MM.1S (cell line): ENCODE data around the gene CTBP1.

Experiments used
- DNase-seq: peaks from one replicate; pipeline ENCODE4 v3.0.0-alpha.2; 2015
- H2AFZ ChIP-seq: fragments of 300-600 bp; sonication (generic); 2 replicates; pipeline ENCODE4 v1.6.0; 2016; ENCODE audit warnings: antibody characterized with exemption, low read length
- H3F3A ChIP-seq: fragments of 300-600 bp; sonication (generic); 2 replicates; pipeline ENCODE4 v1.6.1; 2016; ENCODE audit warnings: mild to moderate bottlenecking, antibody characterized with exemption, low read length, moderate library complexity, mixed read lengths; ENCODE audit not compliant: insufficient read depth
- H3K27ac ChIP-seq: fragments of 300-600 bp; sonication (generic); 2 replicates; pipeline ENCODE4 v1.5.1; 2016; ENCODE audit warnings: mild to moderate bottlenecking, low read length
- H3K27me3 ChIP-seq: fragments of 300-600 bp; sonication (generic); replicated peaks from 2 replicates; pipeline ENCODE4 v1.6.0; 2016; ENCODE audit warnings: low read length; ENCODE audit not compliant: insufficient read depth
- H3K36me3 ChIP-seq: fragments of 300-600 bp; sonication (generic); replicated peaks from 2 replicates; pipeline ENCODE4 v1.6.1; 2016; ENCODE audit warnings: mild to moderate bottlenecking, low read length, mixed read lengths; ENCODE audit not compliant: insufficient read depth
- H3K4me1 ChIP-seq: fragments of 300-600 bp; sonication (generic); 2 replicates; pipeline ENCODE4 v1.6.1; 2016; ENCODE audit warnings: low read length, mixed read lengths
- H3K4me2 ChIP-seq: fragments of 300-600 bp; sonication (generic); 2 replicates; pipeline ENCODE4 v1.6.0; 2016; ENCODE audit warnings: low read depth, low read length
- H3K4me3 ChIP-seq: fragments of 300-600 bp; sonication (generic); 2 replicates; pipeline ENCODE4 v1.5.1; 2016; ENCODE audit warnings: low read length, mixed read lengths
- H3K79me2 ChIP-seq: fragments of 300-600 bp; sonication (generic); 2 replicates; pipeline ENCODE4 v1.6.1; 2016; ENCODE audit warnings: mixed run types, low read length, mixed read lengths
- H3K9ac ChIP-seq: fragments of 300-600 bp; sonication (generic); 2 replicates; pipeline ENCODE4 v1.6.1; 2016; ENCODE audit warnings: low read length, mixed read lengths
- H3K9me2 ChIP-seq: fragments of 300-600 bp; sonication (generic); replicated peaks from 2 replicates; pipeline ENCODE4 v1.6.1; 2016; ENCODE audit warnings: mild to moderate bottlenecking, low read length, mixed read lengths; ENCODE audit not compliant: insufficient read depth
- H3K9me3 ChIP-seq: fragments of 300-600 bp; sonication (generic); replicated peaks from 2 replicates; pipeline ENCODE4 v1.6.1; 2016; ENCODE audit warnings: mild to moderate bottlenecking, low read length, mixed read lengths; ENCODE audit not compliant: insufficient read depth
- H4K20me1 ChIP-seq: fragments of 300-600 bp; sonication (generic); 2 replicates; pipeline ENCODE4 v1.6.1; 2016; ENCODE audit warnings: mild to moderate bottlenecking, low read length, moderate library complexity, mixed read lengths; ENCODE audit not compliant: insufficient read depth
- CTCF ChIP-seq: fragments of 300-600 bp; sonication (generic); IDR thresholded peaks from 2 replicates; pipeline ENCODE4 v1.5.1; 2016; ENCODE audit warnings: antibody characterized with exemption, low read length, mixed read lengths
- EZH2 ChIP-seq: fragments of 300-600 bp; sonication (generic); optimal IDR thresholded peaks from 2 replicates; pipeline ENCODE3; 2017; ENCODE audit warnings: low read depth, mild to moderate bottlenecking, antibody characterized with exemption, low read length, mixed read lengths
- EZH2phosphoT487 ChIP-seq: fragments of 300-600 bp; sonication (generic); IDR thresholded peaks from 2 replicates; pipeline ENCODE4 v1.6.1; 2018; ENCODE audit warnings: antibody characterized with exemption, low read length

Gene CTBP1

GRCh38 chr4:1285790-1286553 is 37.0 kb upstream of the CTBP1 start:
- peak; percentile 49 for DNase-seq
- no peak overlapping the region for H3K4me3 ChIP-seq
- no peaks in the 10 kb centered on the region for H3K9me3 ChIP-seq
- H3K9me2 ChIP-seq = no peaks in the 10 kb centered on the region
- no peak overlapping the region for H3K27ac ChIP-seq
- H3F3A ChIP-seq = no peaks in the 10 kb centered on the region
- peak; percentile 51 for TF ChIP-seq CTCF
- no peak for TF ChIP-seq EZH2
- TF ChIP-seq EZH2phosphoT487 = no peak
- no peak overlapping the region for H2AFZ ChIP-seq
- H3K4me1 ChIP-seq = peaks cover 2% of the 10 kb centered on the region; the same call in 1 of the 2 replicates
- H3K36me3 ChIP-seq = no peaks in the 10 kb centered on the region
- H3K79me2 ChIP-seq = peaks cover 13% of the 10 kb centered on the region
- H4K20me1 ChIP-seq = no peaks in the 10 kb centered on the region; the same call in 1 of the 2 replicates
- no peak overlapping the region for H3K4me2 ChIP-seq
- peaks cover 4% of the 10 kb centered on the region; the same call in 1 of the 2 replicates for H3K27me3 ChIP-seq
- no peak overlapping the region for H3K9ac ChIP-seq

- H3K4me1 ChIP-seq = no peaks in the 10 kb centered on the region
- H3K27me3 ChIP-seq = peaks cover 4% of the 10 kb centered on the region; the same call in 1 of the 2 replicates
- H4K20me1 ChIP-seq = no peaks in the 10 kb centered on the region
- H3K4me2 ChIP-seq = no peak overlapping the region
- peaks cover 6% of the 10 kb centered on the region for H3K79me2 ChIP-seq
- no peaks in the 10 kb centered on the region for H3K36me3 ChIP-seq
- H2AFZ ChIP-seq = no peak overlapping the region
- H3K9me2 ChIP-seq = no peaks in the 10 kb centered on the region
- no peak overlapping the region for H3K27ac ChIP-seq
- no peaks in the 10 kb centered on the region for H3K9me3 ChIP-seq
- H3K4me3 ChIP-seq = no peak overlapping the region
- no peak overlapping the region for H3K9ac ChIP-seq
- H3F3A ChIP-seq = no peaks in the 10 kb centered on the region
- TF ChIP-seq EZH2phosphoT487 = no peak
- no peak for TF ChIP-seq EZH2
- no peak for TF ChIP-seq CTCF
- DNase-seq = no peak
Measured at GRCh38 chr4:1285151-1285789, 36.3 kb upstream of the CTBP1 start.

- Histone ChIP-seq H3K27me3 (peaks cover 4% of the 10 kb centered on the region; the same call in 1 of the 2 replicates), H3K4me1 (no peaks in the 10 kb centered on the region), H3K9ac (no peak overlapping the region), H3K4me2 (no peak overlapping the region), H3K36me3 (no peaks in the 10 kb centered on the region), H4K20me1 (no peaks in the 10 kb centered on the region), H3K79me2 (no peaks in the 10 kb centered on the region), H3F3A (no peaks in the 10 kb centered on the region), H3K9me3 (no peaks in the 10 kb centered on the region), H3K4me3 (no peak overlapping the region), H3K27ac (no peak overlapping the region), H3K9me2 (no peaks in the 10 kb centered on the region), H2AFZ (no peak overlapping the region)
- TF ChIP-seq EZH2 = no peak
- no peak for TF ChIP-seq EZH2phosphoT487
- TF ChIP-seq CTCF = no peak
- DNase-seq = no peak
Measured at GRCh38 chr4:1283711-1284110, 34.8 kb upstream of the CTBP1 start.
